Stimulated activated CD4-positive, alpha-beta T cell treated with anti-CD3 and anti-CD28 coated beads, Interleukin-1b, Interleukin-23, amount 100 ng/mL, for 1 hour (primary cell): ENCODE data around the gene PRKCI.
"Not testable (repeated sequence)": the region's sequence is repeated elsewhere in the genome, so short reads cannot be mapped to it uniquely, and the experiment has no call there.

ENCODE experiments used
- DNase-seq, 2 donors: peaks; one replicate each; pipeline ENCODE4 v3.0.0-alpha.2; 2020; ENCODE audit warnings: low read depth in 2 of 2

PRKCI gene

DNA sequence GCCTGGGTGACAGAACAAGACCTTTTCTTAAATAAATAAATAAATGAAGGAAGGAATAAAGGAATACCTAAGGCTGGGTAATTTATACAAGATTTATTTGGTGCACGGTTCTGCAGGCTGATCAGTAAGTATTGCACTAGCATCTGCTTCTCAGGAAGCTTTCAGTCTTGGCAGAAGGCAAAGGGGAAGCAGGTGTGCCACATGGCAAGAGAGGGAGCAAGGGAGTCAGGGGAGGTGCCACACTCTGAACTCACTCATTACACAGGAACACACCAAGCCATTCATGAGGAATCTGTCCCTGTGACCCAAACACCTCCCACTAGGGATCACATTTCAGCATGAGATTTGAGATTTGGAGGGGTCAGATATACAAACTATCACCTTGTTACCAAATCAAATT lies 56.4 kb downstream of the PRKCI start:
- no peak for DNase-seq

DNA sequence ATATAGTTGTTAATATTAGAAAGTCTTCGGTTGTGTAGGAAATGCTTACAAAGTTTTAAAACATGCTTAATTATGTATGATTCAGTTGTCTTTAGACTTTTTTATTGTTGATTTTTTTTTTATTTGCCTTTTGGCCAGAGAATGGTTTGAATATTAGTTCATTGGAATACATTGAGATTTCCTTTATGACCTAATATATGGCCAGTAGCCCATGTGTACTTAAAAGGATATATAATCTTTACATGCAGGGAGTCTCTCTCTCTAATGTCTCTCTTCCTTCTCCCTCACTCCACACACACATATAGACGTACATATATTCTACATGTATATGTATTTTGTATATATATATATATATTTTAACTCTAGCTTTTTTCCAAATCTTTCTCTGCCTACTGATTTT lies 68.0 kb downstream of the PRKCI start:
- DNase-seq: no peak

DNA sequence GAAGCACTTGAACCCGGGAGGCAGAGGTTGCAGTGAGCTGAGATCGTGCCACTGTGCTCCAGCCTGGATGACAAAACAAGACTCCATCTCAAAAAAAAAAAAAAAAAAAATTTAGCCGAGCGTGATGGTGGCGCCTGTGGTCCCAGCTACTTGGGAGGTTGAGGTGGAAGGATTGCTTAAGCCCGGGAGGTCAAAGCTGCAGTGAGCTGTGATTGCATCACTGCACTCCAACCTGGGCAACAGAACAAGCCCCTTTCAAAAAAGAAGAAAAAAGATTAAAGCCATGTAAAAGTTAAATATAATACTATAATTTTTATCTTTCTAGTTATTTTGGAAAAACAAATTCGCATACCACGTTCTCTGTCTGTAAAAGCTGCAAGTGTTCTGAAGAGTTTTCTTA lies 73.4 kb downstream of the PRKCI start:
- no peak for DNase-seq

DNA sequence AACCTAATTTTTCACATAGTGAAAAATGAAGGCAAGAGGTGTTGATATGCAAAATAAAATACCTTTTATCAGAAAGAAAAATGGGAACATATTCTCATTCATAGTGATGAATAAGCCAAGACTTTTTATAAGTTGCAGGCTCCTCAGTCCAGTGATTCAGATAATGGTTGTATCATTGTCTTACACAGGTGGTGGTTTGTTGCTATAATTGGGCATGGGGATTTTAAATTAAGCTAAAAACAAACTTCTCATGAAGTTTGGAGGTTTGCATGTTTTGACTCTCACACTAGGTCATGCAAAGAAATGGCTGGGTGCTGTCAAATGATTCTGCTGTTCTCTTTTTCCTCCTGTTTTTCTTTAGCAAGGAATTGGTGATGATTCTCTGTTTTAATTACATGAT lies 74.5 kb downstream of the PRKCI start:
- DNase-seq: no peak

DNA sequence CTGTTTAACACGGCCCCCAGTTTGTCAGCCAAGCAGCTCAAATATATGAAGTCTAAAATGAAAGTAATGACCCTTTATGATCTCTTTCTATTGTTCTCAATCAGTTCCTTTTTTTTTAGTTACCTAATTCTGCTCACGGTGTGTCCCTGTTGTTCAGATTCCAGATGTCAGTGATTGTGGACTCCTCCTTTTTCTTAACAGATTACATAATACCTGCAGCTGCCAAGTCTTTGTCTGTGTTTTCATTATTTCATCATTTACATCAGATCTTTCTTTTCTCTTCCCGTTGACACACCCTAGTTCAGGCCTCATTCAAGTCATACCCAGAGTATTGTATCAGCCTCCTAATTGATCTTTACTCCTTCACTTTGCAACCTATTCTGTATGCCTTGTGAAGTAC lies 79.2 kb downstream of the PRKCI start:
- DNase-seq: no peak

DNA sequence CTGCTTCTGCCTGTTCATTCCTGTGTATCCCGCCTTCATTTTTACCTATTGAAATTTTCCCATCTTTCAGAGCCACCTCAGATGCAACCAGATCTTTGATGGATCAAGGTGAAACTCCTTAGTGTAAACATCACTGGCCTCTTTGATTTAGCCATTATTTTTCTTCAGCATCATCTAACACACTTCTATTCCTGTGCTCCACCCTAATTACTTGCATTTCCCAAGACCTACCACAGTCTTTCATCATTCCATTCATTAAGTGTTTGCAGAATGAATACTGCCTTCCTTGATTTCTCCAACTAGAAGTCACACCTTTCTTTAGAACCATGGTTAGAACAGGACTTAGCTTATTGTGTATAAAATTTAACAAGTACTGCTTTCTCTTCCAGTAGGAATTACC lies 79.8 kb downstream of the PRKCI start:
- no peak for DNase-seq

DNA sequence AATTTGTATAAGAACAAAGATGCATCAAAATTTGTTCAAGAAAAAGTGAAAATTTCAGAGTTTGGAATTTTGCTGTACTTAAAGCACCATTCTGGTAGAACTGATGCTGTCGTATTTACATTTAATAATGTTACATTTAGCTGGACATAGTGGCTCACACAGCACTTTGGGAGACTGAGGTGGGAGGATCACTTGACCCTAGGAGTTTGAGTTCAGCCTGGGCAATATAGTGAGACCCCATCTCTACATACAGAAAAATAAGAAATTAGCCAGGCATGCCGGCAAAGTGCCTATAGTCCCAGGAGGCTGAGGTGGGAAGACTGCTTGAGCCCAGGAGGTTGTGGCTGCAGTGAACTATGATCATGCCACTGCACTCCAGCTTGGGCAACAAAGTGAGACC lies 83.8 kb downstream of the PRKCI start:
- DNase-seq: no peak

DNA sequence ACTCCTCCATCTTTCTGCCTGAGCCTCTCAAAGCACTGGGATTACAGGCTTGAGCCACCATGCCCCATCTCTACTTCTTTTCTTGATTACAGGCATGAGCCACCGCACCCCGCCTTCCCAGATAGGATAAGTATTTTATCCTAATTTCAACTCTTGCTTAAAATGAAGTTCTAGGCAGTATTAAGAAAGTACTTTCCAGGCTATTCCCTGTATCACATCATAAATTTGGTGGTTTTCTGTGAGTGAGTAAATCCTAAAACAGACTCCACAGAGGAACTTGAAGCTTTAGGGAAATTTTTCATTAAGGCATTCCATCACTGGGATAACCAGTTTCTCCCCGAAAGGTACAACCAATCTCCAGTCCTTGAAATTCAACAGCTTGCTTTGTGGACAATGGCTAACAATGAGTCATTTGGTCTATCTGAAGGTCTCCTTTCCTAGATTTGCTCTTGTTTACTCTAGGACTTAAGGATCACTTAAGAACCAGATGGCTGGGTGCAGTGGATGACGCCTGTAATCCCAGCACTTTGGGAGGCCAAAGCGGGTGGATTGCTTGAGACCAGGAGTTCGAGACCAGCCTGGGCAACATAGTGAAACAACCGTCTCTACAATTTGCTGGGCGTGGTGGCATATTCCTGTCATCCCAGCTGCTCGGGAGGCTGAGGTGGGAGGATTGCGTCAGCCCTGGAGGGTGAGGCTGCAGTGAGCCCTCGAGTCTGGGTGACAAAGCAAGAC lies 85.6 kb downstream of the PRKCI start:
- no peak for DNase-seq

DNA sequence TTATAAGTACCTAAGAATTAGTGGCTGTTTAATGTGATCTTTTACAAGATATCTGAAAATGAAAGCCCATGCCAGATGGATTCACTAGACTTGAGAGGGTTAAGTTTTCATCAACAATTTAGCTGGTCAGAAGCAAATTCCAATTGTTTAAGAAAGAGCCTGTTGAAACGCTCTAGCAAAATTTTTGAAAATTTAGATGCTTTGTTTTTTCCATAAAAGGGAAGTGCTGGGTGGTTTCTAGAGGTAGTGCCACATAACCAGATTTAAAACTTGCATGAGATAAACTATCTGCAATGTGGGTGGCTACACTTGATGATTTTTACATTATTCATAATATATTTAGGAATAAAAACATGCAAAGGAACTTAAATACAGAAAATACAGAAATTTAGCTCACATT lies 86.8 kb downstream of the PRKCI start:
- no peak for DNase-seq

DNA sequence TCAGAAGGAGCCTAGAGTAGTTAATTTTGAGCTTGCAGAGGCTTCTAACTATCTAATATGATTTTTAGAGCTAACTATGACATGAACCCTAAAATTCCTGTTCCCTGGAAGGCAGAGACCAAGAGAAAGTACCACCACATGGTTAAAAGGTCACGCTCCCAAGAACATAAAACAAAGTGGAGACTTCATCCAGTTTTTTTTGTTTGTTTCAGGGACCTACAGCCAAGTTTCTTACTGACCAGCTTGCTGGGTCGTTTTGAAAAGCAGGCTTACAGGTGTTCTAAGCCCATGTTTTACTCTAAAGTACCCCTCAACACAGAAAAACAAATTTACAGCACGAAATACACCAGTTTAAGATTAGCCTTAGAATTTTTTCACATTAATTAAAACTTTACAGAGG lies 95.7 kb downstream of the PRKCI start:
- no peak for DNase-seq

DNA sequence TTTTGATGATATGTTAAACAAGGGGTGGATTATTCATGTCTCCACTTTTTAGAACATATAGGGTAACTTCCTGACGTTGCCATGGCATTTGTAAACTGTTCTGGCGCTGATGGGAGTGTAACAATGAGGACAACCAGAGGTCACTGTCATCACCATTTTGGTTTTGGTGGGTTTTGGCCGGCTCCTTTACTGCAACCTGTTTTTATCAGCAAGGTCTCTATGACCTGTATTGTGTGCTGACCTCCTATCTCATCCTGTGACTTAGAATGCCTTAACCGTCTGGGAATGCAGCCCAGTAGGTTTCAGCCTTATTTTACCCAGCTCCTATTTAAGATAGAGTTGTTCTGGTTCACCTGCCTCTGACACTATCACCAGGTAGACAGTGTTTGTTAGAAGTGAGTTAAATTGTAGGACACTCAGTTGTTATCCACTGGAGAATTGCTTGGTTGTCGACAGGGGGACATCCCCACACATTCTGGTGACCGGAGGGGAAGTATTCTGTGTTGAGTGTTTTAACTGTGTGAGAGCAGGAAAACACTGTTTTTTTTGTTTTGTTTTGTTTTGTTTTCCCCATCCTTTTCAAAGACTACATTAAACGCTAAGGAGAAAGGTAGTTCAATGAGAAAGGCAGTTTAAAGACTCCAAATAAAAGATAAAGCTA lies 98.4 kb downstream of the PRKCI start:
- DNase-seq: no peak

DNA sequence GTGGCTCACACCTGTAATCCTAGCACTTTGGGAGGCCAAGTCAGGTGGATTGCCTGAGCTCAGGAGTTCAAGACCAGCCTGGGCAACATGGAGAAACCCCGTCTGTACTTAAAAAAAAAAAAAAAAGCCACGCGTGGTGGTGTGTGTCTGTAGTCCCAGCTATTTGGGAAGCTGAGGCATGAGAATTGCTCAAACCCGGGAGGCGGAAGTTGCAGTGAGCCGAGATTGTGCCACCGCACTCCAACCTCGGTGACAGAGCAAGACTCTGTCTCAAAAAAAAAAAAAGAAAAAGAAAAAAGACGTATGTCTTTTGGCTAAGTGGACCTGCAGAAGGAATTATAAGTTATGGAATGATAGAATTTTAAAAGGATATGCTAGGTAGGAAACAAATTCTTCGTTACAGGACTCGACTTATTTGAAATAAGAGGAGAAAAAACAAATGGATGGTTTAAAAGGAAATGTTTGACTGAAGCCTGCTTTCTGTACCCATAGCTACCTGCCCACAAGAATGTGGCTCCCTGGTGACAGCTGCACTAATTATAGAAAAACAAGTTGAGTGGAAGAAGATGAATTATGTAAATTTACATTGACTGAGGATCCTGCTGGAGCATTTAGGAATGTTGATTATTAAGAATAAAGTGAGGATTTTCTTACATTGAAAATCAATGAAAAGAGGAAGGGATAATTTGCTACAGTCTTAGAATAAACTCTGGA lies 99.3 kb downstream of the PRKCI start:
- DNase-seq: no peak

DNA sequence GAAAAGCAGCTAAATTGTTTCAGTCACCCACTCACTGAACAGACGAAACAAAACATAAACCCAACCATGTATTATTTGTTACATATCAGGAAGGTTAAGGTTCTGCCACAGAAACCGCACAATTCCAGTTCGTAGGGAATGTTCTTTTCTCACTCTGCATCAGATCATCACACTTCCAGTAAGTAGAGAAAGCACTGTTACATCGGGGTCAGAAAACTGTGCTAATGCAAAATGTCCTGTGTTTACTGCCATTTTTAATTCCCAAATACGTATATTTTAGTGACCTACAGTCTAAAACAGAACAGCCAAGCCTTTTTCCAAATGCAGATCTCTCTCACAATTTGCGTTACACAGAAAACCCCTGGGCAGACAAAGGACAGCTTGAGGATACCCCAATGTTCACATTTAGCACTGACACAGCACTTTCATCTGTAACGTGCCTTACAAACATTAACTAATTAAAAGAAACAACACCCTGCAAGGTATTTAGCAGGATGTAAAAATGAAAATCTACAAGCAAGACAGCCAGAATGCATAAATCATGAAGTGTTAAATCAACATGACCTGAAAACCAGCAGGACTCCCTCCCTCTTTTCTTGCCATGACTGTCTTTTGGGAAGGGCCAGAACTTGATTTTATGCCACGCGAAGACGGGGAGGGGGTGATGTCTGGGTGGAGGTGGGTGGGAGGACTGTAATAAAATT lies 100.5 kb downstream of the PRKCI start:
- no peak for DNase-seq

DNA sequence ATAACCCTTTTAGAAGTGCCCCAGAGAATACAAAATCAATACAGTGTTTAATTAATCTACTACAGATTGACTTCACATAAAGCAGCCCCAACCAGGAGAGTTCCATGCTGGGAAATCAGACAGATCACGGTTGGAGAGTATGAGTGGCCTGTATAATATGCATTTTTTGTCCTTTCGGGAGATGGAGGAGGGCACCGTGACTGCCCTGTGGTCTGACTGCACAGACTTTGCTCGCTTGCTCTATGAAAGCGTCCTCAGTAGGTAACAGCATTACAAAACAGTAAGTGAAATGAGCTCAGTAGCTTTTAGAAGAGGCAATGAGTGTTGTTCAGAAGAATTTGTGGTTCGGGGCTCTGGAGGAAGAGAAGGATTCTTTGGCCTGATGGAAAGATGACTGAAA lies 101.1 kb downstream of the PRKCI start:
- DNase-seq: no peak

DNA sequence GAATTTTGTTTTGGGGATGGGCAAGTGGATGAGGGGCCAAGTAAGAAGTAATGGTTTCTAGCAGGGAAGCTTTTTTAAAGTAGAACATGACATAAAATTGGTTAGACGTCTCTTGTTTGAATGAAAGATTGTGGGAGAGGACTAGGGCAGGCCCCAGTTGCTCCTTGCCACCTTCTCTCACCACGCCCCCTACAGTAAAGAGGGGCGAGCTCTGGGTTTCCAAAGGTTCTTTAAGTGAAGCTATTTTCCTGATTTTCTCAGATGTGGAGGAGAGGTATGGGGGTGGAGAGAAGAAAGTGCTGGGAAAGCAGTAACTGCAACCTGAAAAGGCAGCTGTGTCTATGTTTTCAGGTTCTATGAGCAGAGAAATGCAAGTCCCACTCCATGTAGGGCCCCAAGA lies 102.7 kb downstream of the PRKCI start:
- no peak for DNase-seq

DNA sequence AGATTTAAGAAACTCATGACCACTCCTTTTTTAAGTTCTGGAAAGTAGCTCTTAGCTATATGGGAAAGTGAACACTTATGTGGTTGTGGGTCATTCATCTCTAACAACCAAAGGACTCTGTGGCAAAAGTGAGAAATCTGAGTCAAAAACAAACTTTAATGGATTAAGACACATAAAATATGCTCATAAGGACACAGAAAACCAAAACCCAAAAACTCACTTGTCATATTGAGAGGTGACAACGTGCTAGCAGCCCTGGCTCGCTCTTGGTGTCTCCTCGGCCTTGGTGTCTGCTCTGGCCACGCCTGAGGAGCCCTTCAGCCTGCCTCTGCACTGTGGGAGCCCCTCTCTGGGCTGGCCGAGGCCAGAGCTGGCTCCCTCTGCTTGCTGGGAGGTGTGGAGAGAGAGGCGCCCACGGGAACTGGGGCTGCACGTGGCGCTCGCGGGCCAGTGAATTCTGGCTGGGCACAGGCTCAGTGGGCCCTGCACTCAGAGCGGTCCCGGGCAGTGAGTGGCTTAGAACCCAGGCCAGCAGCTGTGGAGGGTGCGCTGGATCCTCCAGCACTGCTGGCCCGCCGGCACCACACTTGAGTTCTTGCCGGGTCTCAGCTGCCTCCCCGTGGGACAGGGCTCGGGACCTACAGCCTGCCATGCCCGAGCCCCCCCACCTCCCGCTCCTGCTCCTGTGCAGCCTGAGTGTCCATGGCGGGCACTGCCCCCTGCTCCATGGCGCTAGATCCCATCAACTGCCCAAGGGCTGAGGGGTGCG lies 105.0 kb downstream of the PRKCI start:
- DNase-seq: no peak

DNA sequence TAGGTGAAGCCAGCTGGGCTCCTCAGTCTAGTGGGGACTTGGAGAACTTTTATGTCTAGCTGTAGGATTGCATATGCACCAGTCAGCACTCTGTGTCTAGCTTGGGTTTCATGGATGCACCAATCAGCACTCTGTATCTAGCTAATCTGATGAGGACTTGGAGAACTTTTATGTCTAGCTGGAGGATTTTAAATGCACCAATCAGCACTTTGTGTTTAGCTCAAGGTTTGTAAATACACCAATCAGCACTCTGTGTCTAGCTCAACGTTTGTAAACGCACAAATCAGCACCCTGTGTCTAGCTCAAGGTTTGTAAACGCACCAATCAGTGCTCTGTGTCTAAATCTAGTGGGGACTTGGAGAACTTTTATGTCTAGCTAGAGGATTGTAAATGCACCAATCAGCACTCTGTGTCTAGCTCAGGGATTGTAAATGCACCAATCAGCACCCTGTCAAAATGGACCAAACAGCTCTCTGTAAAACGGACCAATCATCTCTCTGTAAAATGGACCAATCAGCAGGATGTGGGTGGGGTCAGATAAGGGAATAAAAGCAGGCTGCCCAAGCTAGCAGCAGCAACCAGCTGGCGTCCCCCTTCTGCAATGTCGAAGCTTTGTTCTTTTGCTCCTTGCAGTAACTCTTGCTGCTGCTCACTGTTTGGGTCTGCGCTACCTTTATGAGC lies 105.8 kb downstream of the PRKCI start:
- DNase-seq: not testable (repeated sequence)

DNA sequence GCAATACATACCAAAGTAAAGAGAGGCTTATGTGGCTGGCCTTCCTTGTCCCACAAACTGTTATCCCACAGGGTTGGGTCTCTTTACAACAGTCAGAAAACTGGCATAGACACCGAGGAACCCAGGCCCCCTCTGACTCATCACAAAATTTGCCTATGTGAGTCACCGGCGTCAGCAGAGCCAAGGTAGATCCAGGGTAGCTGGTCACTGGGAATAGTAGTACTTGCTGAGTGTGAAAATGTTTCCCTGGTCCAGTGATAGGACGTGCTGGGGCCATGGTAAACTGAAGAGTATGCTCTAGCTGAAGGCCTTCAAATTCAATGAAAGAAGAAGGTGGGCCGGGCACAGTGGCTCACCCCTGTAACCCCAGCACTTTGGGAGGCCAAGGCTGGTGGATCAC lies 108.1 kb downstream of the PRKCI start:
- no peak for DNase-seq

DNA sequence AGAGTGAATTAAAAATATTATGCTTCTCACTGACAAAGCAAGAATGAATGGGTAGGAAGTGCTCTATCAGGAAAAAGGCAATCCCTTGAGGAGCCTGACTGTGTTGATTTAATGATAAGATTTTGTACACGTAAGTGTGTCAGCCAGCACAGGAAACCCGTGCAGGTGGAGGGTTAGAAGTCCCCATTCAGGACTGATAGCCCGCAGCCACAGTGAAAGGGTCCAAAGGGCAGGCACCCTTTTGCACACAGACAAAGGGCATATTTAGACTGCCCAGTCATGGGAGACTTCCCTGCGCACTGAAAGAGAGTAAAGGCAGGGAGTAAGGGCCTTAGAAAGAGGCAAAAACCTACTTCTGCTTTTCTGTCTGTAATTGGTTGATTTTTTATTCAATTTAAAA lies 108.9 kb downstream of the PRKCI start:
- DNase-seq: no peak

DNA sequence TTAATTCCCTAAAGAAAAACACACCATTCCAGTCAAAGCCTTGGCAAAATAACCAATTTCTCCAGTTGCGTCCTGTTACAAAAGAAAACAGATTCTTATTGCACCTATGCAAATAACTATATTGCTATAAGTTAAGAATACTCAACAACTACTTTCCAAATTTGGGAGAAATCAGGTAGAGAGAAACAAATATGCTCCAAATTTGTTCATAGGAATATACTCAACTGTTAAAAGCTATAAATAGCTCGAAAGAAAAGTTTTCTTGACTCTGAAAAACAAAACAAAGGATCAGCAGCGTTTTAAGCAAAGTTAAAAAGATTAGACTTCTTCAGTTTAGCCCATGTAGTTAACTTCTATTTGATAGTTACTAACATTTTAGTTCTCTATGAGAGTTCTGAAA lies 115.2 kb downstream of the PRKCI start:
- DNase-seq: no peak

DNA sequence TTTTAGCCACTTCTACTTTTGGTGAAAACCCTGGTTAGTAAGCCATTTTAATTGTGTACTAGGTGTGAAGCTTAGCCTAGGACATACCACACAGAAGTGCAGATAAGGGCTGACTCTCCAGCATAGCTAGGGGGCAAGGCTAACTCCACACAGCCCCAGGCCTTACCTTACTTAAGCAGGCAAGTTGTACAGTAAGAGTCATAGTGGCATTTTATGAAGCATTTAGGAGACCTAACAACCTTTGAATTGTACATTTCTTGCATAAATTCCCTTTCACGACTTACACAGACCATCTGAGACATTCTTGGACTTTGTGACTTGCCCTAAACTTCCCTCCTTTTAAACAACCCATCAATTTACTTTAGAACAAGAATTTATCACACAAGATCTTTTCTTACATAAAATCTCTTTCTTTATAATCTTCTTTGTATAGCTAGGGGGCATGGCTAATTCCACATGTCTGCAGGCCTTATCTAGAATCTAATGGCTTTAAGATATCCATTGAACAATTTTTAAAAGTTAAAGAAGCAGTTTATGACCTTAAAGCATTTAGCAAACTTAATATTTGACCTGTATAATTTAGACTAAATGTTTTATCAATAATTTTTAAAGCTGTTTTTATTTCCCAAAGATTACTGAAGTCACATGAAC lies 116.6 kb downstream of the PRKCI start:
- DNase-seq: no peak
